ENCODE data around the gene CCDC185. TPM values are rescaled to one million over a fixed set of nuclear protein-coding genes. Genes with fewer than 3 reads are reported as not detected.

Gene CCDC185
- total RNA-seq, 4 donors from 2014 or later: not detected

GRCh38 chr1:223347583-223347982 lies 45.6 kb upstream of the CCDC185 start:
- H3K27ac ChIP-seq: no peak overlapping the region
- TF ChIP-seq EP300 (IDR thresholded peaks at IDR 0.05) (no peak), POLR2AphosphoS5 (IDR thresholded peaks at IDR 0.05) (no peak), POLR2A (IDR thresholded peaks at IDR 0.05) (no peak), CTCF (IDR thresholded peaks at IDR 0.05) (no peak)
- no peaks in the 10 kb centered on the region for H3K36me3 ChIP-seq
- no peak for DNase-seq (ENCODE audit: low spot score in 2 of 2)
- 94% methylated on average over 4 of the region's 4 CpGs for WGBS
- no peak overlapping the region for H3K4me3 ChIP-seq
- no peaks in the 10 kb centered on the region for H3K27me3 ChIP-seq
- no peaks in the 10 kb centered on the region for H3K4me1 ChIP-seq
- H3K9me3 ChIP-seq: no peaks in the 10 kb centered on the region

- Histone ChIP-seq H3K4me3 (no peak overlapping the region), H3K36me3 (no peaks in the 10 kb centered on the region), H3K27ac (no peak overlapping the region), H3K9me3 (no peaks in the 10 kb centered on the region), H3K27me3 (no peaks in the 10 kb centered on the region), H3K4me1 (no peaks in the 10 kb centered on the region)
- TF ChIP-seq POLR2AphosphoS5 (IDR thresholded peaks at IDR 0.05) (no peak), POLR2A (IDR thresholded peaks at IDR 0.05) (no peak), EP300 (IDR thresholded peaks at IDR 0.05) (no peak), CTCF (IDR thresholded peaks at IDR 0.05) (no peak)
- DNase-seq (ENCODE audit: low spot score in 2 of 2): no peak
- 82% methylated on average over 2 of the region's 2 CpGs for WGBS
Measured at GRCh38 chr1:223348439-223348838, 44.8 kb upstream of the CCDC185 start.

- H3K4me3 ChIP-seq: no peak overlapping the region
- H3K27ac ChIP-seq: no peak overlapping the region
- WGBS: 96% methylated on average over 3 of the region's 3 CpGs
- no peaks in the 10 kb centered on the region for H3K27me3 ChIP-seq
- H3K9me3 ChIP-seq: no peaks in the 10 kb centered on the region
- no peaks in the 10 kb centered on the region for H3K4me1 ChIP-seq
- H3K36me3 ChIP-seq: no peaks in the 10 kb centered on the region
- DNase-seq (ENCODE audit: low spot score in 2 of 2): no peak
- no peak for TF ChIP-seq POLR2A (IDR thresholded peaks at IDR 0.05)
- TF ChIP-seq POLR2AphosphoS5 (IDR thresholded peaks at IDR 0.05): no peak
- no peak for TF ChIP-seq CTCF (IDR thresholded peaks at IDR 0.05)
- no peak for TF ChIP-seq EP300 (IDR thresholded peaks at IDR 0.05)
Measured at GRCh38 chr1:223349241-223349640, 44.0 kb upstream of the CCDC185 start.

- Histone ChIP-seq H3K36me3 (no peaks in the 10 kb centered on the region), H3K4me1 (no peaks in the 10 kb centered on the region), H3K27ac (no peak overlapping the region), H3K27me3 (no peaks in the 10 kb centered on the region), H3K4me3 (no peak overlapping the region), H3K9me3 (no peaks in the 10 kb centered on the region)
- WGBS: 75% methylated on average over 5 of the region's 5 CpGs
- no peak for DNase-seq (ENCODE audit: low spot score in 2 of 2)
- TF ChIP-seq POLR2AphosphoS5 (IDR thresholded peaks at IDR 0.05): no peak
- TF ChIP-seq POLR2A (IDR thresholded peaks at IDR 0.05): no peak
Measured at GRCh38 chr1:223350361-223350908, 42.8 kb upstream of the CCDC185 start.

- 61% methylated on average over 7 of the region's 7 CpGs for WGBS
- no peak for DNase-seq (ENCODE audit: low spot score in 2 of 2)
- no peaks in the 10 kb centered on the region for H3K4me1 ChIP-seq
- H3K27me3 ChIP-seq: no peaks in the 10 kb centered on the region
- no peaks in the 10 kb centered on the region for H3K9me3 ChIP-seq
- no peaks in the 10 kb centered on the region for H3K36me3 ChIP-seq
- TF ChIP-seq POLR2AphosphoS5 (IDR thresholded peaks at IDR 0.05): no peak
- TF ChIP-seq CTCF (IDR thresholded peaks at IDR 0.05): no peak
- no peak for TF ChIP-seq EP300 (IDR thresholded peaks at IDR 0.05)
- no peak for TF ChIP-seq POLR2A (IDR thresholded peaks at IDR 0.05)
- no peak overlapping the region for H3K4me3 ChIP-seq
- no peak overlapping the region for H3K27ac ChIP-seq
Measured at GRCh38 chr1:223352944-223353343, 40.3 kb upstream of the CCDC185 start.

GRCh38 chr1:223353939-223354338 lies 39.3 kb upstream of the CCDC185 start:
- Histone ChIP-seq H3K36me3 (no peaks in the 10 kb centered on the region), H3K27me3 (no peaks in the 10 kb centered on the region), H3K4me3 (no peak overlapping the region), H3K9me3 (no peaks in the 10 kb centered on the region), H3K27ac (no peak overlapping the region), H3K4me1 (no peaks in the 10 kb centered on the region)
- no peak for DNase-seq (ENCODE audit: low spot score in 2 of 2)
- WGBS: 70% methylated on average over 6 of the region's 6 CpGs
- TF ChIP-seq POLR2AphosphoS5 (IDR thresholded peaks at IDR 0.05) (no peak), EP300 (IDR thresholded peaks at IDR 0.05) (no peak), CTCF (IDR thresholded peaks at IDR 0.05) (no peak), POLR2A (IDR thresholded peaks at IDR 0.05) (no peak)

Data from suprapubic skin (tissue), 4 donors.